Stimulated activated CD4-positive, alpha-beta T cell treated with anti-CD3 and anti-CD28 coated beads, Interleukin-15, amount 100 ng/mL, for 48 hours (primary cell): Measurements from ENCODE around the gene CHTF18.
"Not testable (repeated sequence)": the region's sequence is repeated elsewhere in the genome, so short reads cannot be mapped to it uniquely, and the experiment has no call there.

Experiments
- DNase-seq, 2 donors: peaks; one replicate each; pipeline ENCODE4 v3.0.0-alpha.2; 2020; ENCODE audit warnings: low read depth in 2 of 2

Gene CHTF18

DNA sequence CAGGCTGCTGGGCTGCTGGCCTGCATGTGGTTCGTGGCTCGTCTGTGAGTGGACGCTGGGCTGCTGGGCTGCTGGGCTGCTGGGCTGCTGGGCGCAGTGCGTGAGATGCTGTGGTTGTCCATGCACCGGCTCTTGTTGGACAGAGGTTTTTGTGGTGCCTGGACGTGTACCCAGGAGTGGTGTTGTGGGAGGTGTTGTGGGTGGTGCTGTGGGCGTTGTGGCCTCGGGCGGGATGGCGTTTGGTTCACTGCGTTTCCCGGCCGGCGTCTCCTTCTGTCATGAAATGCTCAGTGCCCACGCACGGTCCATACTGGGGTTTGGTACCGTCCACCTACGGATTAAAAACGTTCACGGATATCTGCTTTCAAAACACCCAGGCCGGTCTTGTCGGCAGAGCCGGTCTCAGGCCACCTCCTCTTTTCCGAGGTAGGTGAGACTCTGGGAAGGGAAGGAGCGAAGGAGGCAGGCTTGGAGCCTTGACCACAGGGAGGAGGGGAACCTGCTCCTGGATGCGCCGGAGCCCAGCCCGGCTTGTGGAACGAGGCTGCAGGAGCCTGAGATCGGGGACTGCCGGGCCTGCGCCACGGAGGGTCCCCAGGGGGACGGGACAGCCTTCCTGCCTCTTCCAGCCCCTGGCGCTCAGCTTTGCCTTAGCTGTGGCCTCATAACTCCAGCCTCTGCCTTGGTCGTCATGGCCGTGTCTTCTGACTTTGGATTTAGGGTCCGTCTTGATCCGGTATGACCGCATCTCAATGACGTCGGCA lies 41.9 kb downstream of the CHTF18 start:
- no peak for DNase-seq

DNA sequence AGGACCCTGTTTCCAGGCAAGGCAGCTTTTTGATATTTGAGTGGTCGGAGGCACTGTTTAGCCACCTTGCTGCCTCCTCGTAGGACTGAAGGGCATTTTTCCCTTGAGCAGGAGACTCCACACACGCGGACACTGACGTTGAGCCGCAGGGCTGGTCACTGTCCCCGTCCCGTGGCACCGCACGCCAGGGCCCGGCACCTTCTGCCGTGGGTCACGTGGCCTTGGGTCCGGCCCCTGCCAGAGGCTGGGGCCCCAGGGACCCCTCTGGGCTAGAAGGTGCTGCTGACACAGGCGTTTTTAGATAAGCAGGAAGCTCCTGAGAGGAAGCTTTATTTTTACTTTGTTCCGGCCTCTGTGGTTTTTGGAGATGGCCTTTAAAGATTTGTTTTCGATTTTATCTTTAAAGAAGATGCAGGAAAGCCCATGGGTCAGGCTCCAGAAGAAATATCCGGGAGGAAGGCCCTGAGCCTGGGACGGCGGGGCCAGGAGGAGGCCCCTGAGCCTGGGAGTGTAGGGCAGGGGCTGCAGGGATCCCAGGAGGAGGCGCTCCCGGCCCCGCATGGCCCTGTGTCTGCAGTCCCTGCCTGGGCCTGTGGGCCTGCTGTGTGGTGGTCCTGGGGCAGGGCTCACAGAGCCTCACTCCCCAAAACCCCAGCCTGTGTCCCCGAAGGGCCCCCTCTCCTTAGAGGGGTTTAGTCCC lies 42.6 kb downstream of the CHTF18 start:
- no peak for DNase-seq

- no peak for DNase-seq
These were observed 43.4 kb downstream of the CHTF18 start for GRCh38 chr16:831571-832413.

GRCh38 chr16:832652-833336 lies 44.4 kb downstream of the CHTF18 start:
- DNase-seq, result no peak

DNA sequence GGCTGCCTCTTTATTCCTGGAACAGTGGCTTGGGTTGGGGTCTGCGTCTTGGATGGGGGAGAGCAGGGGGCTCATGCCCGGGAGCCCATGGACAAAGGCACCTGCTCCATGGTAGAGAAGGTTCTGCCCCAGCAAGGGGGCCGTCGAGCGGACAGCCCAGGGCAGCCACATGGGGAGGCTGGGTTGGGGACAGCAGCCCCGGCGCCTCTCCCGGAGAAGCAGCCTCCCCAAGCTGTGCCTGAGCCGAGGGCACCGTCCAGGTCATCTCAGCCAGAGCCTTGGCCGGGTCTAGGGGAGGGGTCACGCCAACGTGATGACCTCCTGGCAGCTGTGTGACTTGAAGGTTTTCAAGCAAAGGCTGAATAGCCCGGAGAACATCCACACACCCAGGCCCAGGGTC lies 45.0 kb downstream of the CHTF18 start:
- no peak for DNase-seq

DNA sequence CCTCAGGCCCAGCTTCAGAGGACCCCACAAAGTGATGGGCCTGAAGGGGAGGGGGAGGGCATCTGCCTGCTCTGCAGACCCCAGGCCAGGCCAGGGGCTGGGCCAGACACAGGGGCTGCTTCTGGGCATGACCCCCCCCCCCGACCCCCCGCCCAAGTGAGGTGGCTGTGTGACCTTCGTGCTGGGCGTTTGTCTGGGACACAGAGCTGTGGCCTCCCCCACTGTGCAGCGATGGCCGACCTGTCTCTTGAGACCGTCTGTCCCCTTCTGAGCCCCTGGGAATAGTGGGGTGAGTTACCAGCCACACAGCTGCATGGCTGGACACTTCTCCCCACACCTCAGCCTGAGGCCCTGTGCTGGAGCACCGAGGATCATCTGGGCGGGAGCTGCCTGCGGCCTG lies 47.0 kb downstream of the CHTF18 start:
- DNase-seq, result no peak

GRCh38 chr16:836221-836620 lies 47.8 kb downstream of the CHTF18 start:
- no peak for DNase-seq

GRCh38 chr16:836822-837221 lies 48.4 kb downstream of the CHTF18 start:
- not testable (repeated sequence) for DNase-seq

- no peak for DNase-seq
These were observed 50.3 kb downstream of the CHTF18 start for GRCh38 chr16:838741-839140.

GRCh38 chr16:839643-840408 lies 51.4 kb downstream of the CHTF18 start:
- DNase-seq, result no peak

- no peak for DNase-seq
These were observed 52.4 kb downstream of the CHTF18 start for GRCh38 chr16:840561-841454.

DNA sequence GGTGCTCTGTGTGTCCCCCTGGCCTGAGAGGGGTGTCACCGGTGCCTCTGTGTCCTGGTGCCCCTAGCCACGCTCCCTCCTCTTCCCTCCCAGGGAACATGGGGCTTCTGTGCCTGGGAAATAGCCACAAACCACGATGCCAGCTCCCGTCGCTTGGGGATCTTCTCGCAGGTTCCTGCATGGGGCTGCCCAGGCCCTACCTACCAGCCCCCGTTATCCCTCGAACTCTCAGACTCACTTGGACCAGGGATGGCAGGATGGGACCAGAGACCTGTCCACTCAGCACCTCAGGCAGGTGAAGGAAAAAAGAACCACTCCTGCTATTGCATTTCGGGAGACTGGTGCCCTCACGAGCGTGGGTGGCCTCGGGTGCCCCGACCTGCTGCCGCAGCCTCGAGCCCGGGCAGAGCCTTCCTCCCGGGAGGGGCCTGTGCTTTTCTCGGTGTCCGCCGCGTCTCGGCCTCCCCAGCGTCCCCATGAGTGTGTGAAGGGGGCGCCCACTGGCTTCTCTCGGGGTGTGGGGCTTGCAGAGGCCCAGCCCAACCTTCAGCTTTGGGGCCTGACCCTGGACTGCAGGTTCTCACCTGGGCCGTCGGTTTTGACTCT lies 53.1 kb downstream of the CHTF18 start:
- DNase-seq, result no peak

GRCh38 chr16:842061-842476 lies 53.6 kb downstream of the CHTF18 start:
- DNase-seq, result no peak

- no peak for DNase-seq
These were observed 54.5 kb downstream of the CHTF18 start for GRCh38 chr16:842711-843560.

- DNase-seq, result no peak
These were observed 55.4 kb downstream of the CHTF18 start for GRCh38 chr16:843771-844170.

GRCh38 chr16:844638-845350 lies 56.4 kb downstream of the CHTF18 start:
- no peak for DNase-seq

DNA sequence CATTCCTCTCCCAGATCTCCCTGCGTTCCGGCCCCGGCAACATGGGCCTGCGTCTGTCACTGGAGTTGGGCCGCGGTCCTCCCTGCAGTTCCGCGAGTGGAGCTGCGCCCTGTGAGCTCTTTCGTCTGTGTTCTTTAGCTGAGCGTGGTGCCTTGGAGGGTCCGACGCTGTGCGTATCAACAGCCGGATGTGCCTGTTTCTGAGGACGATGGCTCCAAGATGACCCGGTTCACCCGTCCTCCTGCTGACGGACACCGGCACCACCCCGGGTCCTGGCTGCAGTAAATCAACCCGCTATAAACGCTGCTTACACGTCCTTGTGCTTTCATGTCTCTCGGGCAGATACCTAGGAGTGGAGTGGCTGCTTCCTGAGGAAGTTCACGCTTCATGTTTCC lies 56.9 kb downstream of the CHTF18 start:
- no peak for DNase-seq

GRCh38 chr16:847151-847550 lies 58.7 kb downstream of the CHTF18 start:
- no peak for DNase-seq
